ENCODE results near the gene MRPL47.

The MRPL47 gene

GRCh38 chr3:179589143-179589542, 15.3 kb downstream of the MRPL47 start:
- no peak for TF ChIP-seq CTCF (IDR thresholded peaks at IDR 0.05; ENCODE audit: borderline replicate concordance, insufficient read depth, low read depth, low read length)
- no peak overlapping the region for H3K4me3 ChIP-seq (ENCODE audit: low read depth, low read length)

- no peak overlapping the region for H3K4me3 ChIP-seq (ENCODE audit: low read depth, low read length)
- TF ChIP-seq CTCF (IDR thresholded peaks at IDR 0.05; ENCODE audit: borderline replicate concordance, insufficient read depth, low read depth, low read length): no peak
Observed at GRCh38 chr3:179580992-179581391, 23.4 kb downstream of the MRPL47 start.

- no peak overlapping the region for H3K4me3 ChIP-seq (ENCODE audit: low read depth, low read length)
Observed at GRCh38 chr3:179565496-179565895, 38.9 kb downstream of the MRPL47 start.

GRCh38 chr3:179563271-179563783, 41.1 kb downstream of the MRPL47 start:
- peak; percentile 56; the same call in 1 of the 2 replicates for TF ChIP-seq CTCF (IDR thresholded peaks at IDR 0.05; ENCODE audit: borderline replicate concordance, insufficient read depth, low read depth, low read length)

More at GRCh38 chr3:179565496-179565895, 38.9 kb downstream of the MRPL47 start:
- TF ChIP-seq CTCF (IDR thresholded peaks at IDR 0.05; ENCODE audit: borderline replicate concordance, insufficient read depth, low read depth, low read length): no peak

GRCh38 chr3:179562591-179563270, 41.7 kb downstream of the MRPL47 start, which contains the start of gene ACTL6A:
Gene ACTL6A, plus strand, starts transcription at chr3:179562926. Its CDS starts 167 bp downstream, at chr3:179563093.
- peak within 1 kb of the TSS; percentile 81 for H3K4me3 ChIP-seq (ENCODE audit: low read depth, low read length)
- no peak for TF ChIP-seq CTCF (IDR thresholded peaks at IDR 0.05; ENCODE audit: borderline replicate concordance, insufficient read depth, low read depth, low read length)

More at GRCh38 chr3:179563271-179563783, 41.1 kb downstream of the MRPL47 start:
- peak overlapping the region; percentile 81 for H3K4me3 ChIP-seq (ENCODE audit: low read depth, low read length)

- TF ChIP-seq CTCF (IDR thresholded peaks at IDR 0.05; ENCODE audit: borderline replicate concordance, insufficient read depth, low read depth, low read length): no peak
- H3K4me3 ChIP-seq (ENCODE audit: low read depth, low read length): no peak overlapping the region
Observed at GRCh38 chr3:179560791-179561190, 43.6 kb downstream of the MRPL47 start.

Measured in GM12875 (cell line).